Measurements from ENCODE around the gene AK8.

GRCh38 chr9:132702254-132702653 lies 175.8 kb downstream of the AK8 start:
- TF ChIP-seq CTCF (conservative IDR thresholded peaks at IDR 0.05; ENCODE audit: low read depth, low read length) (no peak), EZH2 (IDR thresholded peaks at IDR 0.05; ENCODE audit: borderline replicate concordance, low read depth, low read length, poor library complexity, severe bottlenecking) (no peak)
